CD14-positive monocyte (primary cell): Measurements from ENCODE around the gene TTBK1. TPM values are rescaled to one million over a fixed set of nuclear protein-coding genes. Genes with fewer than 3 reads are reported as not detected.
A peak's percentile ranks its signal among the peaks of the same experiment; 100 is the strongest.

Experiments used
- DNase-seq, 3 donors: peaks; one replicate each; pipeline ENCODE4 v3.0.0-alpha.2; 2011 to 2022
- H2AFZ ChIP-seq: 2 replicates; pipeline ENCODE4 v1.6.0; 2012; ENCODE audit warnings: mild to moderate bottlenecking, low read depth, low read length, inconsistent platforms; ENCODE audit not compliant: insufficient read depth, poor library complexity, severe bottlenecking
- H3K27ac ChIP-seq, 2 donors: 1 replicate in 1 of 2; 2 replicates in 1 of 2; pipeline ENCODE4 v1.5.1; 2012 to 2013; ENCODE audit warnings: low read length in 2 of 2, control low read depth in 1 of 2, inconsistent platforms in 1 of 2, low read depth in 1 of 2, mild to moderate bottlenecking in 1 of 2
- H3K27me3 ChIP-seq, 2 donors: one replicate each; pipeline versions ENCODE4 v1.6.0 to v1.6.1; 2011 to 2013; ENCODE audit warnings: low read length in 2 of 2; ENCODE audit not compliant: control insufficient read depth in 2 of 2, insufficient read depth in 2 of 2
- H3K36me3 ChIP-seq, 2 donors: replicated peaks in 1 of 2; 1 replicate in 1 of 2; 2 replicates in 1 of 2; pipeline versions ENCODE4 v1.5.1 to v1.6.1; 2012 to 2013; ENCODE audit warnings: low read length in 2 of 2, control low read depth in 1 of 2, inconsistent platforms in 1 of 2, mild to moderate bottlenecking in 1 of 2; ENCODE audit not compliant: insufficient read depth in 2 of 2, control insufficient read depth in 1 of 2
- H3K4me1 ChIP-seq, 2 donors: 1 replicate in 1 of 2; 2 replicates in 1 of 2; pipeline versions ENCODE4 v1.5.1 to v1.6.1; 2012 to 2013; ENCODE audit warnings: low read length in 2 of 2, control low read depth in 1 of 2, inconsistent platforms in 1 of 2, mild to moderate bottlenecking in 1 of 2, moderate library complexity in 1 of 2; ENCODE audit not compliant: insufficient read depth in 2 of 2, control insufficient read depth in 1 of 2
- H3K4me2 ChIP-seq: replicated peaks from 2 replicates; pipeline ENCODE3; 2012; ENCODE audit warnings: low read length, moderate library complexity, mild to moderate bottlenecking; ENCODE audit not compliant: poor library complexity, severe bottlenecking; ENCODE audit errors: extremely low read depth
- H3K4me3 ChIP-seq, 3 experiments: fragments of 200-600 bp in 1 of 3; sonication (generic) in 1 of 3; replicated peaks in 1 of 3; 1 replicate in 2 of 3; 2 replicates in 1 of 3; pipeline ENCODE4 v1.5.1; 2011 to 2013; ENCODE audit warnings: low read length in 3 of 3, mild to moderate bottlenecking in 3 of 3, control low read depth in 2 of 3, low read depth in 2 of 3, inconsistent platforms in 1 of 3, moderate library complexity in 1 of 3
- H3K79me2 ChIP-seq: 2 replicates; pipeline ENCODE4 v1.6.0; 2012; ENCODE audit warnings: mild to moderate bottlenecking, control low read depth, inconsistent platforms, low read length, moderate library complexity; ENCODE audit not compliant: insufficient read depth
- H3K9ac ChIP-seq: 2 replicates; pipeline ENCODE4 v1.6.0; 2017; ENCODE audit warnings: low read length, mild to moderate bottlenecking; ENCODE audit not compliant: insufficient read depth, poor library complexity, severe bottlenecking
- H3K9me3 ChIP-seq, 2 donors: replicated peaks in 1 of 2; 1 replicate in 1 of 2; 2 replicates in 1 of 2; pipeline versions ENCODE4 v1.5.1 to v1.6.1; 2012 to 2013; ENCODE audit warnings: low read length in 2 of 2, control low read depth in 1 of 2; ENCODE audit not compliant: control insufficient read depth in 1 of 2, insufficient read depth in 1 of 2
- H4K20me1 ChIP-seq: 2 replicates; pipeline ENCODE4 v1.6.0; 2012; ENCODE audit warnings: mild to moderate bottlenecking, low read length, control low read depth, moderate library complexity; ENCODE audit not compliant: insufficient read depth
- H3K27ac Mint-ChIP-seq, 7 donors: one replicate each; pipeline ENCODE4 v1.8.0; 2020; ENCODE audit warnings: mild to moderate bottlenecking in 7 of 7, mixed read lengths in 7 of 7, moderate library complexity in 6 of 7, inconsistent platforms in 2 of 7
- H3K27me3 Mint-ChIP-seq, 3 donors: one replicate each; pipeline ENCODE4 v1.8.0; 2021 to 2022; ENCODE audit warnings: low read depth in 3 of 3, mild to moderate bottlenecking in 3 of 3, mixed read lengths in 3 of 3, moderate library complexity in 3 of 3, inconsistent platforms in 1 of 3
- H3K36me3 Mint-ChIP-seq, 2 donors: one replicate each; pipeline ENCODE4 v1.8.0; 2020; ENCODE audit warnings: mixed read lengths in 2 of 2, inconsistent platforms in 1 of 2, mild to moderate bottlenecking in 1 of 2
- H3K4me1 Mint-ChIP-seq: one replicate; pipeline ENCODE4 v1.8.0; 2020; ENCODE audit warnings: mild to moderate bottlenecking, mixed read lengths
- H3K4me3 Mint-ChIP-seq, 2 donors: one replicate each; pipeline ENCODE4 v1.8.0; 2020; ENCODE audit warnings: mild to moderate bottlenecking in 2 of 2, mixed read lengths in 2 of 2, moderate library complexity in 1 of 2
- H3K9me3 Mint-ChIP-seq, 7 donors: one replicate each; pipeline ENCODE4 v1.8.0; 2020 to 2022; ENCODE audit warnings: mixed read lengths in 7 of 7, mild to moderate bottlenecking in 6 of 7, moderate library complexity in 6 of 7, inconsistent platforms in 2 of 7
- CTCF ChIP-seq: fragments of 200-600 bp; IDR thresholded peaks from one replicate; pipeline ENCODE4 v1.8.0; 2022; ENCODE audit warnings: antibody characterized with exemption, mild to moderate bottlenecking
- WGBS: methylation state at CpG from one replicate; pipeline ENCODE4 v1.1.5; 2013; ENCODE audit warnings: missing lambda C conversion rate; ENCODE audit not compliant: insufficient coverage; 5-methylcytosine and 5-hydroxymethylcytosine counted together
- intact Hi-C, 2 donors: fragments of 100-400 bp; cut with micrococcal nuclease; formaldehyde crosslinking; loops; one replicate each; pipeline versions ENCODE4 v1.15.0 to v1.15.1; 2023
- polyA plus RNA-seq, 3 donors: library from polyadenylated mRNA; depleted of rRNA in 1 of 3; unstranded in 2 of 3; stranded (reverse) in 1 of 3; fragments of 300-500 nt in 2 of 3; fragments of >200 nt in 1 of 3; fragmentation: Illumina TruSeq in 2 of 3; gene quantifications; 1 replicate in 2 of 3; 2 replicates in 1 of 3; pipeline ENCODE4 v1.2.3, GENCODE V29; 2012 to 2021

TTBK1 gene
- polyA plus RNA-seq, 3 donors = not detected

- no peak overlapping the region for H3K4me3 ChIP-seq
- H3K4me2 ChIP-seq = no peak overlapping the region
- no peaks in the 10 kb centered on the region for H3K4me1 ChIP-seq
- no peaks in the 10 kb centered on the region for H4K20me1 ChIP-seq
- no peak overlapping the region for H3K27ac ChIP-seq
- DNase-seq = peak in 1 of 3 donors; percentile 43
- H3K4me1 Mint-ChIP-seq = peaks cover 7% of the 10 kb centered on the region
- H3K79me2 ChIP-seq = no peaks in the 10 kb centered on the region
- H2AFZ ChIP-seq = no peak overlapping the region
- peaks cover 10 to 36% of the 10 kb centered on the region in 2 donors for H3K27me3 ChIP-seq
- peaks cover 0 to 6% (median 0%) of the 10 kb centered on the region in 7 donors for H3K9me3 Mint-ChIP-seq
- no peaks in the 10 kb centered on the region for H3K9me3 ChIP-seq
- no peaks in the 10 kb centered on the region for H3K36me3 Mint-ChIP-seq
- H3K4me3 Mint-ChIP-seq = no peak overlapping the region
- H3K27me3 Mint-ChIP-seq = peaks cover 36 to 49% (median 48%) of the 10 kb centered on the region in 3 donors
- intact Hi-C loops = no loop called here
- 96% methylated on average over 14 of the region's 15 CpGs for WGBS
- H3K27ac Mint-ChIP-seq = no peak overlapping the region
- H3K36me3 ChIP-seq = no peaks in the 10 kb centered on the region
- no peak overlapping the region for H3K9ac ChIP-seq
- TF ChIP-seq CTCF = no peak
Measured at GRCh38 chr6:43254138-43254817, 11.0 kb downstream of the TTBK1 start.

GRCh38 chr6:43254846-43255245 lies 11.6 kb downstream of the TTBK1 start:
- DNase-seq = no peak

More at GRCh38 chr6:43254846-43255245, 11.6 kb downstream of the TTBK1 start:
- Histone ChIP-seq H3K4me2 (no peak overlapping the region), H4K20me1 (no peaks in the 10 kb centered on the region), H3K4me1 (no peaks in the 10 kb centered on the region), H3K79me2 (no peaks in the 10 kb centered on the region), H3K9ac (no peak overlapping the region), H3K36me3 (no peaks in the 10 kb centered on the region), H3K27me3 (peaks cover 10 to 36% of the 10 kb centered on the region in 2 donors), H2AFZ (no peak overlapping the region), H3K27ac (no peak overlapping the region), H3K9me3 (no peaks in the 10 kb centered on the region), H3K4me3 (no peak overlapping the region)
- H3K4me1 Mint-ChIP-seq = peaks cover 7% of the 10 kb centered on the region
- peaks cover 0 to 6% (median 0%) of the 10 kb centered on the region in 7 donors for H3K9me3 Mint-ChIP-seq
- intact Hi-C loops = no loop called here
- TF ChIP-seq CTCF = no peak
- no peak overlapping the region for H3K27ac Mint-ChIP-seq
- no peak overlapping the region for H3K4me3 Mint-ChIP-seq
- H3K36me3 Mint-ChIP-seq = no peaks in the 10 kb centered on the region
- peaks cover 37 to 49% (median 45%) of the 10 kb centered on the region in 3 donors for H3K27me3 Mint-ChIP-seq
- 74% methylated on average over 6 of the region's 11 CpGs for WGBS
